Stimulated activated CD8-positive, alpha-beta memory T cell treated with anti-CD3 and anti-CD28 coated beads, Interleukin-15, amount 100 ng/mL, for 1 hour (primary cell): ENCODE results near the gene POLE4.

Source experiments
- DNase-seq: peaks from one replicate; pipeline ENCODE4 v3.0.0-alpha.2; 2020; ENCODE audit warnings: low read depth

Gene POLE4

DNA sequence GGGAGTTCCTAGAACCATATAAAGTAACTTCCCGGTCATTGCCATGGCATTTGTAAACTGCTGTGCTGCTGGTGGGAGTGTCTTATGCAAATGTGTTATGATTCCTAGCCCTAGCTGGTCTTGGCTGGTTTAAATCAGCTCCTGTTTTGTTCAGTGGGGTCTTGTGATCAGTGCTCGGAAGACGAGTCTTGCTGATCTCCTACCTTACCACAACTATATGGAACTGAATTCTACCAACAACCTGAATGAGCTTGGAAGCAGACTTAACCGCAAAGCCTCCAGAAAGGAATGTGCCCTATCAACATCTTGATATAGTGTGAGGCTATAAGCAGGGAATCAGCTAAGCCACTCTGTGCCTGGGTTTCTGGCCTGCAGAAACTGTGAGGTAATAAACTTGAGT lies 33.5 kb downstream of the POLE4 start:
- no peak for DNase-seq

DNA sequence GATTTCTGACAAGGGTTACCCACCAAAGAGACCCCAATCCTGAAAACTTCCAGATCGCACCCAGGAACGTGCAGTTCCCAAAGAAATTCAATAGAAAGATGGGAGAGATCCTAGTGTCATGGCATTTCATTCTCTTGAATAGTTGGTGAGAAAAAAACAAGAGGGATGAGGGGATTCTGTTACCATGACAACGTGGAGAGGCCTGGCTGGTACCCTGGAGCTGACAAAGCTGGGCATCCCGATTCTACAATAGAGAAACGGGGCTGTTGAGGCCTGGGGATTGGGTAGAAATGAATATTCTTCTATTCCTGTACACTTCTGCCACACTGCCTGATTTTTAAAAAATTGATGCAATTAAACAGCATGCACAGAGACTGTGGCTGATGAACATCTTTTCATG lies 41.0 kb downstream of the POLE4 start:
- DNase-seq, result no peak

DNA sequence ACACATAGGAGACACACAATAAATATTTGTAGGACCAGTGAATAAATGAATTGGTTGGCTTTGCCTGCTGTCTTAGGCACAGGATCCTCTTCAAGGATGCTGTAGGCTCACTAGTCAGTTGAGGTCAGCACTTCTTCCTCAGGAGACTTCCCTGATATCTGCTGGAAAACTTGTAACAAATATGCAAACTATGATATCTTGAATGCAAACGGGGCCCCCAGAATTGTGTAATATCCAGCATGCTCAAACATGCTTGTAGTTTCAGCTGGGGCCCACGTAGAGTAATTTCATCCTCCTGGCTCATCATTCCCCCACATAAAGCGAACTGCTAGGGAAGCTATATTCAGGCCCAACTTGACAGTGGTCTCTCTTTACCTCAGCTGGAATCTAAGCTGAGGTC lies 43.6 kb downstream of the POLE4 start:
- DNase-seq, result no peak

GRCh38 chr2:75003276-75003675 lies 44.8 kb downstream of the POLE4 start:
- DNase-seq, result no peak

GRCh38 chr2:75003773-75004172 lies 45.3 kb downstream of the POLE4 start:
- no peak for DNase-seq

GRCh38 chr2:75006041-75006440 lies 47.6 kb downstream of the POLE4 start:
- DNase-seq, result no peak

- DNase-seq, result no peak
These were observed 48.6 kb downstream of the POLE4 start for GRCh38 chr2:75007061-75007460.

DNA sequence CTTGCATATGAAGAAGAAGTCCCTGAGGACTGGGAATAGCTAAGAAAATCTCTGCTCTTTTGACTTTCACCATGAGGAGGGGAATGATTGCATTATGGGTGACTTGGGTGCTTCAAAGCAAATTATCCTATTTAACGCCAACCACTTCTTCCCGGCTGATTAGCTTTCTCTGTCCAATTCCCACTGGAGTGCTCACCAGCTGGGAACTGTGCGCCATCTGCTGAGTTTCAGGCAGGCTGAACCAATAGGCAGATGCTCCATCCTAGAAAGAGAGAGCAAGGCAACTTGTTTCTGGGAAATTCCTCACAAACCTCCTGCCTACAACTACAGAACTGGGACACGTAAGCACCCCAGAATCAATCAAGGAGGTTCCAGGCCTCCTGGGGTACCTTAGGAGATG lies 49.4 kb downstream of the POLE4 start:
- DNase-seq, result no peak

- no peak for DNase-seq
These were observed 52.1 kb downstream of the POLE4 start for GRCh38 chr2:75010571-75010970.

- DNase-seq, result no peak
These were observed 53.6 kb downstream of the POLE4 start for GRCh38 chr2:75012080-75012479.

- DNase-seq, result no peak
These were observed 59.7 kb downstream of the POLE4 start for GRCh38 chr2:75018162-75018561.
